Measurements from ENCODE around the gene ITSN1. TPM values are rescaled to one million over a fixed set of nuclear protein-coding genes. Genes with fewer than 3 reads are reported as not detected.
"Not testable (repeated sequence)": the region's sequence is repeated elsewhere in the genome, so short reads cannot be mapped to it uniquely, and the experiment has no call there.

The ITSN1 gene
- total RNA-seq, 3 donors from 2014 or later, result 39.5 to 113 (median 58.3) TPM

DNA sequence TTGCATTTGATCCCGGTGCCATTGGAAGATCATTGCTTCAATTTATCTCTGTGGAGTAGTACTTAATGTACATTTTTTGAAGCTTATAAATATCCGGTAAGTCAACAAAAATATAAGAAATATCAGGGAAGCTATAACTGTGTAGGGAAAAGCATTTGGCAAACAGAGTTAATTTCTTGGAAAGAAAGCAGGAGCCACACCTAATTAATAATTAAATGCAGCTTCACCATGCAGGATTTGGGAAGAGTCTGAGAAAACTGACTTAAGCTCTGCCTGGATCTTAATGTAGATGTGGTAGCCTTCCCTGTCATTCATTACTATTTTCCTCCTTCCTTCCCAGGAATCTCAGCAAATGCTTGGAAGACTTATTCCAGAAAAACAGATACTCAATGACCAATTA is 138.8 kb downstream of the ITSN1 start:
- no peak overlapping the region for H3K27ac ChIP-seq
- H3K4me3 ChIP-seq, result no peak overlapping the region
- intact Hi-C loops (cut with DNase I; ENCODE audit: low total_unique reads), result no loop called here
- no peaks in the 10 kb centered on the region for H3K27me3 ChIP-seq
- H3K4me1 ChIP-seq, result no peaks in the 10 kb centered on the region
- DNase-seq (ENCODE audit: low spot score in 2 of 2), result no peak
- no peaks in the 10 kb centered on the region for H3K36me3 ChIP-seq
- H3K9me3 ChIP-seq, result no peaks in the 10 kb centered on the region
- TF ChIP-seq, protein P1, sequence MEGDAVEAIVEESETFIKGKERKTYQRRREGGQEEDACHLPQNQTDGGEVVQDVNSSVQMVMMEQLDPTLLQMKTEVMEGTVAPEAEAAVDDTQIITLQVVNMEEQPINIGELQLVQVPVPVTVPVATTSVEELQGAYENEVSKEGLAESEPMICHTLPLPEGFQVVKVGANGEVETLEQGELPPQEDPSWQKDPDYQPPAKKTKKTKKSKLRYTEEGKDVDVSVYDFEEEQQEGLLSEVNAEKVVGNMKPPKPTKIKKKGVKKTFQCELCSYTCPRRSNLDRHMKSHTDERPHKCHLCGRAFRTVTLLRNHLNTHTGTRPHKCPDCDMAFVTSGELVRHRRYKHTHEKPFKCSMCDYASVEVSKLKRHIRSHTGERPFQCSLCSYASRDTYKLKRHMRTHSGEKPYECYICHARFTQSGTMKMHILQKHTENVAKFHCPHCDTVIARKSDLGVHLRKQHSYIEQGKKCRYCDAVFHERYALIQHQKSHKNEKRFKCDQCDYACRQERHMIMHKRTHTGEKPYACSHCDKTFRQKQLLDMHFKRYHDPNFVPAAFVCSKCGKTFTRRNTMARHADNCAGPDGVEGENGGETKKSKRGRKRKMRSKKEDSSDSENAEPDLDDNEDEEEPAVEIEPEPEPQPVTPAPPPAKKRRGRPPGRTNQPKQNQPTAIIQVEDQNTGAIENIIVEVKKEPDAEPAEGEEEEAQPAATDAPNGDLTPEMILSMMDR (IDR thresholded peaks at IDR 0.05), result no peak
- TF ChIP-seq POLR2AphosphoS5 (IDR thresholded peaks at IDR 0.05) (no peak), POLR2A (IDR thresholded peaks at IDR 0.05) (no peak)

DNA sequence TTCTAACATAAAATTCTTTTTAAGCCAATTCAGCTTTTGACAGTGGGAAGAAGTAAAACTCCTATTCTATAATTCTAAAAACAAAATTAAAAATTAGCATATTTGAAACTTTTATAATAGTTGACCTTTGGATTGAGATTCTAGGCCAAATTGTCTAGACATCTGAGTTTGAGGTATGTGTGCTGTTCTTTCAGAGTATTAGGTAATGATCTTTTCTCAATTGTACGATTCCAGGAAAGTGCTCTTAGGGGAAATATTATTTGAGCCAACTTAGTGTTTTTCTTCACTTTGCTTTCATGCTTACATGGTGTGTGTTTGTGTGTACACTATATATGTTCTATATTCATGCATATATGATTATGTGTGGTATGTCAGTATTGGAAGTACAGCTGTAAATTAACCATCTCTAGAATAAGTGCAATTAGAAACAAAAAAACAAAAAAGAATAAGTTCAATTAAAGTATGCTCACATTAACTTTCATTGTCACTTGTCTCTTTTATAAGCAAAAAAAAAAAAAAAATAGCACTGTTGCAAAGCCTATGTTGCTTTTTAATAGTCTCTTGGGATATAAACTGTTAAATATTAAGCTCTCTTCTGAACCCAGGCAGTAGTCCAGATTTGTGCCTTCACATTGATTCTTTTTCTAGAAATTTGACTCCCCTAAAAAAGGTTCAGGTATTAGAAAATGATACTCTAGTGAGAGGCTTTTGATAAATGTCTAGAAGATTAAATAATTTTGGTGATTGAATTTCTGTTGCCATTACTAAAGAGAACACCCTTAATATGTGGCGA is 141.1 kb downstream of the ITSN1 start:
- H3K9me3 ChIP-seq, result no peaks in the 10 kb centered on the region
- TF ChIP-seq POLR2AphosphoS5 (IDR thresholded peaks at IDR 0.05), result no peak
- TF ChIP-seq, protein P1 (IDR thresholded peaks at IDR 0.05), result no peak
- no peak for TF ChIP-seq POLR2A (IDR thresholded peaks at IDR 0.05)
- H3K27me3 ChIP-seq, result no peaks in the 10 kb centered on the region
- H3K4me3 ChIP-seq, result no peak overlapping the region
- H3K27ac ChIP-seq, result no peak overlapping the region
- no peaks in the 10 kb centered on the region for H3K4me1 ChIP-seq
- intact Hi-C loops (cut with DNase I; ENCODE audit: low total_unique reads), result no loop called here
- DNase-seq (ENCODE audit: low spot score in 2 of 2), result no peak
- no peaks in the 10 kb centered on the region for H3K36me3 ChIP-seq

DNA sequence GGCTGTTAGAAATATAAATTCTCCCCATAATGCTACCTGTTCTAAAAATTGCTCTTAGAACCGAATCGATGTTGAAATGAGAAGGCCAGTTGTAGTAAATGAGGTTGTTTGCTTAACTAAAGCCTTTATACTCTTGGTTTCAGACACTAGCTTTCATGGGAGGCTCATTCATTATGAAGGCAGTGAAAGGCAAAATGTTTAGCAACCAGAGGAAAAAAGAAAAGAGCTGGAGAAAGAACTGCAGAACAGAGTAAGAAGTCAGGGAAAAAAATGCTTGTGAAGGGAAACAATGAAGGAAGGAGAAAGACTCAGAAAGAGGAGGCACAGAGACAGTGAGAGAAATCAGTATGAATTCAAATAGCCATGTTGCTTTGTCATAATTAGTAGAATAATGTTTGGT is 145.1 kb downstream of the ITSN1 start:
- Histone ChIP-seq H3K36me3 (no peaks in the 10 kb centered on the region), H3K9me3 (no peaks in the 10 kb centered on the region), H3K27me3 (no peaks in the 10 kb centered on the region), H3K27ac (no peak overlapping the region), H3K4me3 (no peak overlapping the region), H3K4me1 (no peaks in the 10 kb centered on the region)
- no peak for DNase-seq (ENCODE audit: low spot score in 2 of 2)
- intact Hi-C loops (cut with DNase I; ENCODE audit: low total_unique reads), result no loop called here
- TF ChIP-seq POLR2AphosphoS5 (IDR thresholded peaks at IDR 0.05) (no peak), POLR2A (IDR thresholded peaks at IDR 0.05) (no peak)
- TF ChIP-seq, protein P1 (IDR thresholded peaks at IDR 0.05), result no peak

DNA sequence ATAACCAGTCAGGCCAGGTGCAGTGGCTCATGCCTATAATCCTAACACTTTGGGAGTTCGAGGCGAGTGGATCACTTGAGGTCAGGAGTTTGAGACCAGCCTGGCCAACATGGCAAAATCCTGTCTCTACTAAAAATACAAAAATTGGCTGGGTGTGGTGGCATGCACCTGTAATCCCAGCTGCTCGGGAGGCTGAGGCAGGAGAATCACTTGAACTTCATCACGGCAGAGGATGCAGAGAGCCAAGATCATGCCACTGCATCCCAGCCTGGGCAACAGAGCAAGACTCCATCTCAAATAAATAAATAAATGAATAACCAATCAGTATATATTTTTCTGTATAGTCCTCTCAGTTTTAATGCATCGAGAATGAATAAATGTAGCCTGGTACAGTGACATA is 146.1 kb downstream of the ITSN1 start:
- DNase-seq (ENCODE audit: low spot score in 2 of 2); H3K27ac ChIP-seq; H3K27me3 ChIP-seq; H3K9me3 ChIP-seq; H3K36me3 ChIP-seq; intact Hi-C loops (cut with DNase I; ENCODE audit: low total_unique reads); H3K4me3 ChIP-seq; H3K4me1 ChIP-seq: not testable (repeated sequence)

DNA sequence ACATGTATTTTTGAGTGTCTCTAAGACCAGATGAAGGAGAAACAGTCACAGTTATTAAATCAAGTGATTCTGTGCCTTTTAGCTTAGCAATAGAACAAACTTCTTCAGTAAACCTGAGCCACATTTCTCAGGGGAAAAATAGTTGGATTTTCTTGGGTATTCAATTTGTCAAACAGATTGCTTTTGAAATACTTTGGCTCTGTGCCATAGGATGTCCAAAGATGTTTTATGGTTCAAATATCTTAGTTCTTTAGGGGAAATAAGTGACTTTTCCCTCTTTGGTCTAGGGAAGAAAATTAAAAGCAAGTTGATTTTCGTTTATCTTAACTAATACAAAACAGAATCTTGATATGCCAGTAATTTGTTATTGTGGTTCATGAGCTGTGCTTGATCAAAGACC is 147.4 kb downstream of the ITSN1 start:
- peaks cover 5% of the 10 kb centered on the region for H3K36me3 ChIP-seq
- no peaks in the 10 kb centered on the region for H3K9me3 ChIP-seq
- H3K27me3 ChIP-seq, result no peaks in the 10 kb centered on the region
- H3K27ac ChIP-seq, result no peak overlapping the region
- no peak for TF ChIP-seq POLR2A (IDR thresholded peaks at IDR 0.05)
- TF ChIP-seq POLR2AphosphoS5 (IDR thresholded peaks at IDR 0.05), result no peak
- TF ChIP-seq, protein P1 (IDR thresholded peaks at IDR 0.05), result no peak
- H3K4me1 ChIP-seq, result no peaks in the 10 kb centered on the region
- no peak overlapping the region for H3K4me3 ChIP-seq
- intact Hi-C loops (cut with DNase I; ENCODE audit: low total_unique reads), result no loop called here
- DNase-seq (ENCODE audit: low spot score in 2 of 2), result no peak
